Stimulated activated CD8-positive, alpha-beta memory T cell treated with anti-CD3 and anti-CD28 coated beads, Interleukin-15, amount 100 ng/mL, for 1 hour (primary cell): ENCODE results near the gene HIVEP3.

Experiments used
- DNase-seq: peaks from one replicate; pipeline ENCODE4 v3.0.0-alpha.2; 2020; ENCODE audit warnings: low read depth

HIVEP3 gene

GRCh38 chr1:41754540-41754939 lies 164.2 kb downstream of the HIVEP3 start:
- DNase-seq = no peak

- no peak for DNase-seq
These were observed 166.1 kb downstream of the HIVEP3 start for GRCh38 chr1:41752514-41753170.

- DNase-seq = no peak
These were observed 166.8 kb downstream of the HIVEP3 start for GRCh38 chr1:41751804-41752513.

- DNase-seq = no peak
These were observed 168.6 kb downstream of the HIVEP3 start for GRCh38 chr1:41749991-41750745.

GRCh38 chr1:41745022-41745421 lies 173.7 kb downstream of the HIVEP3 start:
- no peak for DNase-seq

GRCh38 chr1:41743366-41743765 lies 175.4 kb downstream of the HIVEP3 start:
- DNase-seq = no peak

GRCh38 chr1:41742219-41742618 lies 176.5 kb downstream of the HIVEP3 start:
- DNase-seq = no peak

GRCh38 chr1:41741244-41741643 lies 177.5 kb downstream of the HIVEP3 start:
- DNase-seq = no peak

- DNase-seq = no peak
These were observed 178.0 kb downstream of the HIVEP3 start for GRCh38 chr1:41740630-41741239.

- no peak for DNase-seq
These were observed 178.7 kb downstream of the HIVEP3 start for GRCh38 chr1:41740058-41740457.

- peak; percentile 43 for DNase-seq
These were observed 179.4 kb downstream of the HIVEP3 start for GRCh38 chr1:41739061-41739955.

- no peak for DNase-seq
These were observed 180.2 kb downstream of the HIVEP3 start for GRCh38 chr1:41738475-41738874.

GRCh38 chr1:41738006-41738405 lies 180.7 kb downstream of the HIVEP3 start:
- DNase-seq = no peak

GRCh38 chr1:41735631-41736260 lies 183.0 kb downstream of the HIVEP3 start:
- DNase-seq = no peak

GRCh38 chr1:41735139-41735538 lies 183.6 kb downstream of the HIVEP3 start:
- no peak for DNase-seq

GRCh38 chr1:41734201-41734970 lies 184.3 kb downstream of the HIVEP3 start:
- DNase-seq = no peak

GRCh38 chr1:41733725-41734124 lies 185.0 kb downstream of the HIVEP3 start:
- DNase-seq = no peak

GRCh38 chr1:41733021-41733420 lies 185.7 kb downstream of the HIVEP3 start:
- no peak for DNase-seq

- DNase-seq = no peak
These were observed 187.1 kb downstream of the HIVEP3 start for GRCh38 chr1:41731516-41732030.

GRCh38 chr1:41730806-41731205 lies 187.9 kb downstream of the HIVEP3 start:
- DNase-seq = no peak
